Stimulated activated naive CD8-positive, alpha-beta T cell treated with anti-CD3 and anti-CD28 coated beads, Interleukin-15, Interleukin-2, amounts not matched to agents 100 ng/mL and 50 ng/mL, for 24 hours (primary cell): Measurements from ENCODE around the gene EML1.

Experiments
- H3K27ac Mint-ChIP-seq: one replicate; pipeline ENCODE4 v1.8.0; 2021; ENCODE audit warnings: mild to moderate bottlenecking, mixed read lengths
- H3K27me3 Mint-ChIP-seq: one replicate; pipeline ENCODE4 v1.8.0; 2021; ENCODE audit warnings: mixed read lengths
- H3K36me3 Mint-ChIP-seq: one replicate; pipeline ENCODE4 v1.8.0; 2021; ENCODE audit warnings: low read depth, mixed read lengths
- H3K4me1 Mint-ChIP-seq: one replicate; pipeline ENCODE4 v1.8.0; 2021; ENCODE audit warnings: low read depth, mixed read lengths
- H3K4me3 Mint-ChIP-seq: one replicate; pipeline ENCODE4 v1.8.0; 2021; ENCODE audit warnings: mild to moderate bottlenecking, mixed read lengths
- H3K9me3 Mint-ChIP-seq: one replicate; pipeline ENCODE4 v1.8.0; 2021; ENCODE audit warnings: mixed read lengths

EML1 gene, protein sequence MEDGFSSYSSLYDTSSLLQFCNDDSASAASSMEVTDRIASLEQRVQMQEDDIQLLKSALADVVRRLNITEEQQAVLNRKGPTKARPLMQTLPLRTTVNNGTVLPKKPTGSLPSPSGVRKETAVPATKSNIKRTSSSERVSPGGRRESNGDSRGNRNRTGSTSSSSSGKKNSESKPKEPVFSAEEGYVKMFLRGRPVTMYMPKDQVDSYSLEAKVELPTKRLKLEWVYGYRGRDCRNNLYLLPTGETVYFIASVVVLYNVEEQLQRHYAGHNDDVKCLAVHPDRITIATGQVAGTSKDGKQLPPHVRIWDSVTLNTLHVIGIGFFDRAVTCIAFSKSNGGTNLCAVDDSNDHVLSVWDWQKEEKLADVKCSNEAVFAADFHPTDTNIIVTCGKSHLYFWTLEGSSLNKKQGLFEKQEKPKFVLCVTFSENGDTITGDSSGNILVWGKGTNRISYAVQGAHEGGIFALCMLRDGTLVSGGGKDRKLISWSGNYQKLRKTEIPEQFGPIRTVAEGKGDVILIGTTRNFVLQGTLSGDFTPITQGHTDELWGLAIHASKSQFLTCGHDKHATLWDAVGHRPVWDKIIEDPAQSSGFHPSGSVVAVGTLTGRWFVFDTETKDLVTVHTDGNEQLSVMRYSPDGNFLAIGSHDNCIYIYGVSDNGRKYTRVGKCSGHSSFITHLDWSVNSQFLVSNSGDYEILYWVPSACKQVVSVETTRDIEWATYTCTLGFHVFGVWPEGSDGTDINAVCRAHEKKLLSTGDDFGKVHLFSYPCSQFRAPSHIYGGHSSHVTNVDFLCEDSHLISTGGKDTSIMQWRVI

DNA sequence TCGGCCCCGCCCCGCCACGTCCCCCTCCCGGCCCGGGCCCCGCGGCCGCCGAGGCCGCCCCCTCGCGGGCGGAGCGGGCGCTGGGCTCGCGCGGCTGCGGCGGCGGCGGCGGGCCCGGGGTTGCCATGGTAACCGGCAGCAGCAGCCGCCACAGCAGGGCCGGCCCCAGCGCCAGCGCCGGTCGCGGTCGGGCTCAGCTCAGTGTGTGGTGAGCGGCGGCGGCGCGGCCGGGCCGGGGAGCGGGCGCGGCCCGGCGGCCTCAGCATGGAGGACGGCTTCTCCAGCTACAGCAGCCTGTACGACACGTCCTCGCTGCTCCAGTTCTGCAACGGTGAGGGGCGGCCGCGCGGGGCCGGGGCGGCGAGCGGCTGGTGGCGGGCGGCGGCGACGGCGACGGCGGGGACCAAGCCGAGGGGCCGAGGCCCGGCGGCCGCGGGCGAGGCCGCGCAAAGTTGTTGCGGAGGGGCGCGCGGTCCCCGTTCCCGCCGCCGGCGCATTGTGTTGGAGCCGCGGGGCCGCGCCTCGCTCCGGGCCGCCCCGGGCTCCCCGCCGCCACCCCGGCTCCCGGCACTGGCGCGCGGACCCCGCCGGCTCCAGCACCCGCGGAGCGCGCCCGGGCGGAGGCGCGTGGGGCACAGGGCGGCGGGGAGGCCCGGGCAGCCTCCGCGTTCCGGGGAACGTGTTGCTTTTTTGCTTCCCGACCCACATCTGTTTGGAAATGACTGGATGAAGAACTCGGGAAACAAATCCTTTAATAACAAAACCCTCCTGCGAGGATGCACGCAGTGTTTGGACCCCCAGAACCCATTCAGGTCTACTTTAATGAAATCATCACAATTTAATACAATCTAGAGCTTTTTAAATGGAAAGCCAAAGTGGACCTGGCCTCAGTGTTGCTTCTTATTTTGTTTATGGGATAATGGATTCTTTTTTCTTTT lies at the start of gene EML1:
TSS of gene EML1 (plus strand) at position 201 of the 938 bp plus-strand sequence. CDS start at position 265, 64 bp downstream.
- Mint-ChIP-seq H3K27ac (peak within 1 kb of the TSS; percentile 51), H3K36me3 (no peaks in the 10 kb centered on the region), H3K4me3 (peak within 1 kb of the TSS; percentile 67), H3K4me1 (peaks cover 23% of the 10 kb centered on the region), H3K27me3 (peaks cover 62% of the 10 kb centered on the region), H3K9me3 (no peaks in the 10 kb centered on the region)

DNA sequence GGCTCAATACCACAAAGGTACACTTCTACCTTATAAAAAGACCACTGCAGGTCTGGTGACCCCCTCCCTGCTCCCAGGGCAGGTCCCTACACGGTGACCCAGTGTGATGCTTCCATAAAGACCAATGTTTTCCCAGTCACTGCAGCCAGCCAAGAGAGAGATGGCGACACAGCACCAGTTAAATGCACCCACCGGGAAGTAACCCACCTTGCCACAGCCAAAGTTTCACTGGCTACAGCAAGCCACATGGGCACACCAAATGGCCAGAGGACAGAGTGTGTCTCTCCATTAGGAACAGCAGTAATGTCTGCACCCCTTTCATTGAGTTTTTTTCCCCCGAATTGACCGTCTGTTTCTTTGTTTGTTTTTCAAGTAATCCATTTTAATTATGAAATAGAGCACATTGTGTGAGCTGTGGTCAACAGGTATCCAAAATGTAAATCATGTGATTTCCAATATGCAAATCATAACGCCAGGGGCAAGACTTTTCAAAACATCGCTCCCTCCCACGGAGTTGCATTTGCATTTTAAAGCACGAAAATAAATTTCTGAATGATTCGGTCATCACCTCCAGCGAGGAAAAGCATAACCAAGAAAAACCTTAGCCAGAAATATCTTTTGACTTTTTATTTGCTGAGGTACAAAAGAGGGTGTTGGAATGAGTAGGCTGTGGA lies 48.9 kb upstream of the EML1 start:
- peaks cover 23% of the 10 kb centered on the region for H3K27me3 Mint-ChIP-seq
- H3K9me3 Mint-ChIP-seq, result no peaks in the 10 kb centered on the region
- no peak overlapping the region for H3K4me3 Mint-ChIP-seq
- no peaks in the 10 kb centered on the region for H3K4me1 Mint-ChIP-seq
- no peak overlapping the region for H3K27ac Mint-ChIP-seq
- H3K36me3 Mint-ChIP-seq, result no peaks in the 10 kb centered on the region

DNA sequence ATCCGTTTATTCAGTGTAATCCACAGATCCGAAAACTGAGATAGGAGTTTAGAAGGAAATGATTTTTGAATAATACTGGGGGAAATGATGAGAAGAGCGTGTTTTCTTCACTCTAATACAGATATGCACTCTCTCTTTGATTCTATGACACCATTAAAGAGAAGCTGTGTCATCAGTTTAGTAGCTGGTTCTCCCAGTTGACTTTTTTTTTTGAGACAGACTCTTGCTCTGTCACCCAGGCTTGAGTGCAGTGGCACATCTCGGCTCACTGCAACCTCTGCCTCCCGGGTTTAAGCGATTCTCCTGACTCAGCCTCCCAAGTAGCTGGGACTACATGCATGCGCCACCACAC lies 48.4 kb upstream of the EML1 start:
- H3K27ac Mint-ChIP-seq, result no peak overlapping the region
- H3K27me3 Mint-ChIP-seq, result peaks cover 24% of the 10 kb centered on the region
- H3K9me3 Mint-ChIP-seq, result no peaks in the 10 kb centered on the region
- no peaks in the 10 kb centered on the region for H3K4me1 Mint-ChIP-seq
- no peak overlapping the region for H3K4me3 Mint-ChIP-seq
- no peaks in the 10 kb centered on the region for H3K36me3 Mint-ChIP-seq

DNA sequence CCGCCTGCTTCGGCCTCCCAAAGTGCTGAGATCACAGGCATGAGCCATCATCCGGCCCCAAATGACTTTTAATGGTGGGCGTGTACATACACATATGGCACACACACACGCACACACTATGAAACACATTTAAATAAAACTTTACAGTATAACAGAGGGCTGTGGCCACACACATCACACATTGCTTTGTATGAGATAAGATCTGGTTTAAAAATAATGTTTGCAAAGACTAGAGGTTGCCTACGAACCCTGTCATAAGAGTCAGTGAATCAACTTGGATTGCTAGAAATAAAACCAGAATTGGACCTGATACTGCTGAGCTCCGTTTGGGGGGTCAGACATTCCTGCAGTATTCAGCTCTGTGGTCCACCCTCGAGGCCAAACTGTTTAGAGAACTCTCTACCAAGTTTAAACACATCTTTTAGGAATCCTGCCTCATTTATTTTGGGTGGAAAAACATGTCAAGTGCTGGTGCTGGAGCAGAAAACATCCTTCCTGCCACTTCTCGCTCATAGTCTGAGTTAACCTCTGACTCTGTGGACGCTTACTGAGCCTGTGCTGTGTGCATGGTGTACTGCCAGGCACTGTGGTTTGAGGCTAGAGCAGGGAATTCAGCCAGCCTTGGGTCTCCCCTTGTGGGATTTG lies 47.8 kb upstream of the EML1 start:
- Mint-ChIP-seq H3K4me1 (no peaks in the 10 kb centered on the region), H3K36me3 (no peaks in the 10 kb centered on the region), H3K27me3 (peaks cover 26% of the 10 kb centered on the region), H3K27ac (no peak overlapping the region), H3K9me3 (no peaks in the 10 kb centered on the region), H3K4me3 (no peak overlapping the region)

DNA sequence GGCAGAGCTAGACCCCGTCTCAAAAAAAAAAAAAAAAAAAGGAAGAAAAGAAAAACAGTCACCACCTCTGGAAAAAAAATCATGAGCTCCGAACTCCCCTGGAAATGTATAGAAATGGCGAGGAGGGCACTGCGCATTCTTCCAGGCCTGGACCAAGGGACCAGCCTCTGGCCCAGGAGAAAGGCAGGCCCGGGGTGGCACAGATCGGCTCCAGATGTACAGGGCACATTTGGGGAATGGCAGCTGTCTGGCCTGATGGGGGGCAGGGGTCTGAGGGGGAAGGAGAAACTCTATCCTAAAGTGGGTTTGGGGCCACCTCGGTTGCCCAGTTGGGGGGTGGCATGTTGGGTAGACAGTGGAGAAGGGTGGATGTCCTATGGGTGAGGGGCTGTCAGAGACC lies 46.0 kb upstream of the EML1 start:
- Mint-ChIP-seq H3K4me3 (no peak overlapping the region), H3K27ac (no peak overlapping the region), H3K36me3 (no peaks in the 10 kb centered on the region), H3K4me1 (peaks cover 2% of the 10 kb centered on the region), H3K9me3 (no peaks in the 10 kb centered on the region), H3K27me3 (peaks cover 35% of the 10 kb centered on the region)

DNA sequence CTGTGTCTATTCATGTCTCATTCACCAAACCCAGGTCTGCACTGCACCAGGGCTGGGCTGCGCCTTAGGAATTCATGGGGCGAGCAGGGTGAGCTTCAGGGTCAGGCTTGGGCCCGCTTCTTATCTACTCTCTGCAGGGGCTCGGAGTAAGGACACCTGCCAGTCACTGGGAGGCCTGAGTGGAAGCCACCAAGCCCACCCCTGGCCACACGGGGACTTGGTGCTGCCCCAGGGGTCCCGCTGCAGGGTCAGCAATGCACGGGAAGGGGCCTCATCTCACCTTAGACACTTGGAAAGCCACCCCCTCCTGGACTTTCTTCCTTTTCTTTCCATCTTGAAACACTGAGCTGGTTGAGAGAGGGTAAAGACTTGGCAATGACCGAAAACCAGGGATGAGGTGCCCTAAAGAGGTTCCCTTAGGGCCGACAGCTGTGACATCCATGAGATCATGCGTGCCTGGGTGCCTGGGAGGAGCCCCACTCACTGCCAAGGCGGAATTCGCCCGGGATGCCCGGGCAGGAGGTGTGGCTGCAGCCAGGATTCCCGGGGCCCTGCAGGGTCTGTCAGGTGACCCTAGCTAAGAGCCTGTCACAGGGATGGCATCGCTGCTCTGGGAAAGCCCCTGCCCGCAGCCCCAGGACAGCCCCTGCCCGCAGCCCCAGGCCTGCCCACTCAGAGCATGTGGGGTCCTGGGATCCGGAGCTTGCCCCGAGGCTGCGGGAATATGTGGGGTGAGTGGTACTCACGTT lies 45.5 kb upstream of the EML1 start:
- H3K36me3 Mint-ChIP-seq, result no peaks in the 10 kb centered on the region
- no peak overlapping the region for H3K4me3 Mint-ChIP-seq
- peaks cover 37% of the 10 kb centered on the region for H3K27me3 Mint-ChIP-seq
- no peaks in the 10 kb centered on the region for H3K9me3 Mint-ChIP-seq
- H3K27ac Mint-ChIP-seq, result no peak overlapping the region
- peaks cover 4% of the 10 kb centered on the region for H3K4me1 Mint-ChIP-seq

DNA sequence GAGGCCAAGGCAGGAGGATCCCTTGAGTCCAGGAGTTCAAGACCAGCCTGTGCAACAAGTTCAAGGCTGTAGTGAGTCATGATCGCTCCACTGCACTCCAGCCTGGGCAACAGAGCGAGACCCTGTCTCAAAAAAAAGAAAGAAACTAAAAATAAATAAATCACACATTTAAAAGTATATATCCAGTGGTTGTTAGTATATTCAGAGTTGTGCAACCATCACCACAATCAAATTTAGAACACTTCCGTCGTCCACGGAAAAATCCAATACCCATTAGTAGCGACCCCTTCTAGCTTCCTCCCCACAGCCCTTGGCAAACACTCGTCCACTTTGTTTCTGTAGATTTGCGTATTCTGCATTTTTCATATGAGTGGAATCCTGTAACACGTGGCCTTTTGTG lies 44.7 kb upstream of the EML1 start:
- Mint-ChIP-seq H3K27ac (no peak overlapping the region), H3K27me3 (peaks cover 41% of the 10 kb centered on the region), H3K4me3 (no peak overlapping the region)

DNA sequence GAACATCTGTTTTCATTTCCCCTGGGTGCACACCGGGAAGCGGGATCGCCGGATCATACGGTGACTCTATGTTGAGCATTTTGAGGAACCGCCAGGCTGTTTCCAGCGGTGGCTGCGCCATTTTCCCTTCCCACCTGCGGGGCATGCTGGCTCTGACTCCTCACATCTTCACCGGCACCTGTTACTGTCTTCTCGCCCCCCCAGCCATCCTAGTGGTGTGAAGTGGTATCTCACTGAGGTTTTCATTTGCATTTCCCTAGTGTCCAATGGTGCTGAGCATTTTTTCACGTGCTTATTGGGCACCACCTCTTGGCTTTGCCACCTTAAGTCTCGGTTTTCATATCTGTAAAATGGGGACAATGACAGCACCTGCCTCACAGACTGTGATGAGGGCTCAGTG lies 44.1 kb upstream of the EML1 start:
- H3K27ac Mint-ChIP-seq, result no peak overlapping the region
- peaks cover 41% of the 10 kb centered on the region for H3K27me3 Mint-ChIP-seq
- no peak overlapping the region for H3K4me3 Mint-ChIP-seq
- H3K36me3 Mint-ChIP-seq, result no peaks in the 10 kb centered on the region
- H3K4me1 Mint-ChIP-seq, result peaks cover 11% of the 10 kb centered on the region
- H3K9me3 Mint-ChIP-seq, result no peaks in the 10 kb centered on the region

More for the DNA sequence above, 44.7 kb upstream of the EML1 start:
- no peaks in the 10 kb centered on the region for H3K36me3 Mint-ChIP-seq
- no peaks in the 10 kb centered on the region for H3K9me3 Mint-ChIP-seq
- H3K4me1 Mint-ChIP-seq, result peaks cover 7% of the 10 kb centered on the region

DNA sequence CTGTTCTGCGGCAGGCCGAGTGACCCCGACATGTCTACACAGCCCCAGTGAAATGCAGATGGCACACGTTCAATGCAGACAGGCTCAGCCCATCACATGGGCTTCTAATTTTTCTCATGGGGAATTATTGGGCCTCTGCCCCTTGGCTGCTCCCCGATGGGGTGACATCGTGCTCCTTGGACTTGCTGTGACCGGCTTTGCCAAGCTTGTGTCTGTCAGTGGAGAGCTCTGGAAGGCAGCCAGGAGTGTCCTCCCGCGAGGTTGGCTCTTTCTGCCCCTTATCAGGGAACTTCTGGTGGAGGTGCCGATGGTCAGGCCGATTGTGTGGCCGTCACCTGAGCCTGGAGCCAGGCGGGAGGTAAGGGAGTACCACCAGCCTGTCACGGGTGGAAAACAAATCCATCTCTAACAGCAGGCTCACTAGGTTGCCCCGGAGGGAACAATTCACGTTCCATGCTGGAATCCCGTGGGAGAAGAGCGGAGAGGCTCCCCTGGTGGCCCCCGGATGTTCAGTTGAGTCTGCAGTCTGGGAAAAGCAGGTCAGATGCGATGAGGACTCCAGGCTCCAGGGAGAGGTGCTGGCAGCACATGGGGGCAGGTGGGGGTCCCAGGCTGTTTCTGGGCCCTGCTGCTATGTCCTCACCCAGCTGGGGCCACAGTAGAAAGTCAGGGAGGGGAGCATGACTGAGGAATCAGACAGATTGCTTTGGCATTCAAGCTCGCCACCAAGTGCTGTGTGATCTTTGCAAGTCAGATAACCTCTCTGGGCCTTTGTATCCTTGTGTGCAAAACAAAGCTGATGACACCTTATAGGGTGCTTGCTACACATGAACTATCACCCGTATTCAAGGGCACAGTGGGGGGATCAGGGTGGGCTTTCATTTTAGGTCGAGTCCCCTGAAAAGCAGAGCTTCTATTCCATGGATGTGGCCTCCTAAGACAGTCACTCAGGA lies 43.2 kb upstream of the EML1 start:
- H3K27ac Mint-ChIP-seq, result no peak overlapping the region
- H3K9me3 Mint-ChIP-seq, result no peaks in the 10 kb centered on the region
- H3K4me3 Mint-ChIP-seq, result no peak overlapping the region
- H3K36me3 Mint-ChIP-seq, result no peaks in the 10 kb centered on the region
- peaks cover 45% of the 10 kb centered on the region for H3K27me3 Mint-ChIP-seq
- peaks cover 14% of the 10 kb centered on the region for H3K4me1 Mint-ChIP-seq

DNA sequence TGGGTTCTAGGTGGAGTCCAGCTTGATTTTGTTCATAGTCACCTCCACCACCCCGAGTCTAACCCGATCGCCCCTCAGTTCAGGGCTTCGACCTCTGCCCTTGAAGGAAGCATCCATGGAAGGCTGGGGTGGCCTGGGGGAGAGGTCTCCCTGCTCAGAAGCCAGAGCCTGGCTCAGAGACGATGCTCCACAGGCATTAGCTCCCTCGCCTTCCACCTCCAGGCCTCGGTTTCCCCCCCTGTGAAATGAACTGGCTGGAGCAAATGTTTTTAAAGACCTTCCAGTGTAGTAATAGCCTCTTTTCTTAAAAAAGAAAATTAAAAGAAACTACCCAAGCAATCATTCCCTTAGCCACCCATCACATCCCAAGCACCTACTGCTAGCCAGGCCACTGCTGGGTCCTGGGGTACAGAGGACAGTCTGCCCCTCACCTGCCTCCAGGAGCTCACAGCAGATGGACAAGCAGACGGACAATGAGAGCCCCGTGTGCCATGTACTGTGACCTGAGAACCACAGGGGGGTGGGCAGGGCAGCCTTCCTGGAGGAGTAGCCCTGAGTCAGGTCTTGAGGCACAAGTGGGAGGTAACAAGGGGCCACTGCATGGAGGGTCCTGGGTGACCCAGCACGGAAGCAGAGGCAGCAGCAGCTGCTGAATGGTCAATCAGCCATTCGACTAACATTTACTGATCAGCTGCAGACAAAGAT lies 42.3 kb upstream of the EML1 start:
- Mint-ChIP-seq H3K4me3 (no peak overlapping the region), H3K4me1 (peaks cover 14% of the 10 kb centered on the region), H3K27ac (no peak overlapping the region), H3K36me3 (no peaks in the 10 kb centered on the region), H3K9me3 (no peaks in the 10 kb centered on the region), H3K27me3 (peaks cover 43% of the 10 kb centered on the region)

DNA sequence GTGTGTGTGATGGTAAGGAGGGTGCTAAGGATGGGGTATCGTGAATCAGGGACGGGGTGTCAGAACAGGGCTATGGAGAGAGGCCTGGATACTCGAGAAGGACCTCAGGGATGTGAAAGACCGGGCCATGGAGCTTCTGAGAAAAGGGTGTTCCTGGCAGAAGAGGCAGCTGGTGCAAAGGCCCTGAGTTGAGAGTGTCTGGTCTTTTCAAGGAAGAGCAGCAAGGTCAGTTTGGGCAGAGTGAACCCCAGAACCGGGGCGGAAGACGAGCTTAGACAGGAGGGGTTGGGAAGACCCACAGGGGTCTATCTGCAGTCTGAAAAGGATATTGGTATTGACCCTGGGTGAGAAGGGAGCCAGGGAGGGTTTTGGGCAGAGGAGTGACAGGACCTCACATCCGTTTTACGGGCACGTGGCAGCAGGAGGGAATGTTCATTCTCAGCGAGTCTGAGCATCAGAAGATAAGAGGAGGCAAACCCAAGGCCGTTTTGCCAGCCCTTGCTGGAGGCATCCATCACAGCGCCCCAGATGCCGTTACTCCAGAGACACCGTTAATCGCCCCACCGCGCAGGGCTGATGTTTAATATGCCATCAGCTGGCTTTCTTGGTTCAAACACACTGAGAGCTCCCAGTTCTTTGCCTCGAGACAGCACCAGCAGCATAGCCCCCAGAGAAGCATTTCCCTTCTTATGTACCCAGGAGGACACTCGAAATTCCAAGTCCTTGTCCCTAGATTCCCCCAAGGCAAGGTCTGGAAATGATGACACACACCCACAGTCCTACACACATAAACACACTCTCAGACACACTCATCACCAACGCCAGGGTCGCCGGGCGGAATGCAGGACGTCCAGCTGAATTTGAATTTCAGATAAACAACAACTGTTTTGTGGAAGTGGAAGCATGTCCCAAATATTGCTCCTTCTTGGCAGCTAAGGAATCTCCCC lies 41.4 kb upstream of the EML1 start:
- H3K27me3 Mint-ChIP-seq, result peaks cover 40% of the 10 kb centered on the region
- no peaks in the 10 kb centered on the region for H3K9me3 Mint-ChIP-seq
- no peak overlapping the region for H3K4me3 Mint-ChIP-seq
- no peaks in the 10 kb centered on the region for H3K36me3 Mint-ChIP-seq
- H3K27ac Mint-ChIP-seq, result no peak overlapping the region
- peaks cover 14% of the 10 kb centered on the region for H3K4me1 Mint-ChIP-seq
